Keratinocyte (primary cell): ENCODE results near the gene MGAT3. TPM values are rescaled to one million over a fixed set of nuclear protein-coding genes. Genes with fewer than 3 reads are reported as not detected.
A peak's percentile ranks its signal among the peaks of the same experiment; 100 is the strongest.

ENCODE experiments used
- DNase-seq: peaks from one replicate; pipeline ENCODE4 v3.0.0-alpha.2; 2011; ENCODE audit warnings: low read depth, missing footprints, low spot score
- FAIRE-seq: peaks from 2 replicates; lab custom pipeline; 2011; peaks lifted over from hg19 to GRCh38; lab: Jason Lieb, UNC
- H2AFZ ChIP-seq: 2 replicates; pipeline ENCODE4 v1.6.0; 2012; ENCODE audit warnings: low read length, control low read depth, inconsistent platforms; ENCODE audit not compliant: control insufficient read depth
- H3K27ac ChIP-seq: 2 replicates; pipeline ENCODE4 v1.5.1; 2011; ENCODE audit warnings: low read length; ENCODE audit not compliant: control insufficient read depth, insufficient read depth
- H3K27me3 ChIP-seq: 3 replicates; pipeline ENCODE4 v1.6.0; 2011; ENCODE audit warnings: low read length; ENCODE audit not compliant: control insufficient read depth, insufficient read depth; ENCODE audit errors: extremely low read depth
- H3K36me3 ChIP-seq, 2 experiments: 2 replicates in 1 of 2; 3 replicates in 1 of 2; pipeline ENCODE4 v1.5.1; 2011; ENCODE audit warnings: low read length in 2 of 2, mild to moderate bottlenecking in 1 of 2; ENCODE audit not compliant: control insufficient read depth in 2 of 2, insufficient read depth in 2 of 2; ENCODE audit errors: extremely low read depth in 1 of 2
- H3K4me1 ChIP-seq: 3 replicates; pipeline ENCODE4 v1.5.1; 2011; ENCODE audit warnings: low read length; ENCODE audit not compliant: control insufficient read depth, insufficient read depth; ENCODE audit errors: extremely low read depth
- H3K4me2 ChIP-seq: 3 replicates; pipeline ENCODE4 v1.6.0; 2011; ENCODE audit warnings: low read depth, low read length; ENCODE audit not compliant: control insufficient read depth, insufficient read depth; ENCODE audit errors: extremely low read depth
- H3K4me3 ChIP-seq, 3 experiments: fragments of 200-600 bp in 1 of 3; sonication (generic) in 1 of 3; 2 replicates in 2 of 3; 3 replicates in 1 of 3; pipeline ENCODE4 v1.5.1; 2011 to 2016; ENCODE audit warnings: low read length in 3 of 3, mild to moderate bottlenecking in 3 of 3, control low read depth in 2 of 3, inconsistent platforms in 1 of 3, low read depth in 1 of 3, mixed read lengths in 1 of 3, mixed run types in 1 of 3, moderate library complexity in 1 of 3; ENCODE audit not compliant: control insufficient read depth in 2 of 3, insufficient read depth in 2 of 3; ENCODE audit errors: extremely low read depth in 1 of 3
- H3K79me2 ChIP-seq: 2 replicates; pipeline ENCODE4 v1.6.0; 2012; ENCODE audit warnings: low read length; ENCODE audit not compliant: control insufficient read depth, insufficient read depth
- H3K9ac ChIP-seq: 3 replicates; pipeline ENCODE4 v1.6.0; 2011; ENCODE audit warnings: low read length; ENCODE audit not compliant: control insufficient read depth, insufficient read depth; ENCODE audit errors: extremely low read depth
- H3K9me1 ChIP-seq: 3 replicates; pipeline ENCODE4 v1.6.0; 2011; ENCODE audit warnings: low read length; ENCODE audit not compliant: control insufficient read depth, insufficient read depth; ENCODE audit errors: extremely low read depth
- H3K9me3 ChIP-seq: 2 replicates; pipeline ENCODE4 v1.5.1; 2012; ENCODE audit warnings: low read depth, low read length; ENCODE audit not compliant: control insufficient read depth
- H4K20me1 ChIP-seq: 3 replicates; pipeline ENCODE4 v1.6.0; 2011; ENCODE audit warnings: low read length; ENCODE audit not compliant: control insufficient read depth, insufficient read depth; ENCODE audit errors: extremely low read depth
- CTCF ChIP-seq, 3 experiments: IDR thresholded peaks in 1 of 3; conservative IDR thresholded peaks in 1 of 3; optimal IDR thresholded peaks in 1 of 3; 2 replicates in 2 of 3; 3 replicates in 1 of 3; pipeline versions ENCODE3 to v1.5.1; 2011; ENCODE audit warnings: low read length in 3 of 3, mild to moderate bottlenecking in 3 of 3, moderate library complexity in 2 of 3, control low read depth in 1 of 3, inconsistent platforms in 1 of 3; ENCODE audit not compliant: insufficient read depth in 2 of 3; ENCODE audit errors: extremely low read depth in 1 of 3
- EZH2 ChIP-seq: IDR thresholded peaks from one replicate; pipeline ENCODE4 v1.6.1; 2012; ENCODE audit warnings: inconsistent platforms, mild to moderate bottlenecking, low read length, moderate library complexity
- dilution Hi-C: fragments of 300-500 bp; cut with MboI; formaldehyde crosslinking; loops from one replicate; pipeline ENCODE4 v1.7.0; 2020; ENCODE audit warnings: low sequenced_read_pairs; ENCODE audit not compliant: extremely low pct_ligation_motif_present
- polyA plus RNA-seq, 5 experiments: library from polyadenylated mRNA; depleted of rRNA in 3 of 5; stranded (reverse) in 3 of 5; stranded (forward) in 1 of 5; unstranded in 1 of 5; fragments of >200 nt; gene quantifications; 1 replicate in 1 of 5; 2 replicates in 3 of 5; 3 replicates in 1 of 5; pipeline versions ENCODE4 v1.2.1 to v1.2.3, GENCODE V29; 2011 to 2012; ENCODE audit warnings: missing spikeins in 2 of 5, low read depth in 1 of 5, low replicate concordance in 1 of 5

Gene MGAT3
- polyA plus RNA-seq, 1 donor (not counting 4 experiments of a cell fraction or from before 2014, with no cell fraction given): not detected

GRCh38 chr22:39489094-39490068 lies 32.6 kb downstream of the MGAT3 start:
- H3K4me2 ChIP-seq: no peak overlapping the region
- dilution Hi-C loops: no loop called here
- FAIRE-seq: no peak

DNA sequence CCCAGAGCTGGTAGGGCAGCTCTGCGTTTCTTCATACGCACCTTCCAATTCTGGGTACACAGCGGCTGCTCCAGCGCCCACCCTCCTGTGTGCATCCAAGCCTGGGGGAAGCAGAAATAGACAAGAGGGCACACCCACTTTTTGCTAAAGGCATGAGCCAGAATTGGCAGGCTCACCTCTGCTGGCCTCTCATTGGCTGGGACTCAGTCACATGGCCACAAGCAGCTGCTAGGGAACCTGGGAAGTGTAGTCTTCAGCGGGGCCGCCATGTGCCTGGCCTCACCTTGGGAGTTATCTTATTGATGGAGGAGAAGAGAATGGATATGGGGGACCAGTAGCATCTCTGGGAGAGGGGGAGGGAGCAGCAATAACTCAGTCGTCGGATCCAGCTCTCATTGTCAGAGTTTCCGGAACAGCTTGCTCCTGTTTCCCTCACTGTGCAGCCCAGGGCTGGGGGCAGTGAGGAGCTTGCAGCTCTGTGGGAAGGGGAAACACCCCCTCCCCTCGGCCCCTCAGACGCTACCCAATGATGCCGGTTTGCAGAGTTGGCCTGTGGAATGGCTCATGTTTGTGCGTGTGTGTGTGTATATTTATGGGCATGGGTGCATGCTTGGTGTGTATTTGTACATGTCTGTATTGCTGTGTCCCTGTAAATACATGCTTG lies 33.5 kb downstream of the MGAT3 start:
- TF ChIP-seq CTCF (optimal IDR thresholded peaks at IDR 0.05 in 1 of 3, IDR thresholded peaks at IDR 0.05 in 1 of 3, conservative IDR thresholded peaks at IDR 0.05 in 1 of 3; ENCODE audit: extremely low read depth in 1 of 3, insufficient read depth in 2 of 3, low read length in 3 of 3): no peak
- TF ChIP-seq EZH2: no peak
- Histone ChIP-seq H4K20me1 (no peaks in the 10 kb centered on the region), H3K9ac (no peak overlapping the region), H3K4me3 (no peak overlapping the region), H2AFZ (no peak overlapping the region), H3K79me2 (no peaks in the 10 kb centered on the region), H3K4me2 (no peak overlapping the region), H3K36me3 (no peaks in the 10 kb centered on the region), H3K4me1 (no peaks in the 10 kb centered on the region), H3K27me3 (no peaks in the 10 kb centered on the region), H3K27ac (no peak overlapping the region), H3K9me3 (no peaks in the 10 kb centered on the region), H3K9me1 (no peaks in the 10 kb centered on the region)
- DNase-seq: no peak
- dilution Hi-C loops: no loop called here
- peak; percentile 84 for FAIRE-seq

More at GRCh38 chr22:39489094-39490068, 32.6 kb downstream of the MGAT3 start:
- no peaks in the 10 kb centered on the region for H3K79me2 ChIP-seq
- H3K27me3 ChIP-seq: no peaks in the 10 kb centered on the region
- no peaks in the 10 kb centered on the region for H3K4me1 ChIP-seq
- no peaks in the 10 kb centered on the region for H4K20me1 ChIP-seq
- H2AFZ ChIP-seq: no peak overlapping the region
- no peak overlapping the region for H3K9ac ChIP-seq
- no peaks in the 10 kb centered on the region for H3K9me1 ChIP-seq
- TF ChIP-seq CTCF (optimal IDR thresholded peaks at IDR 0.05 in 1 of 3, IDR thresholded peaks at IDR 0.05 in 1 of 3, conservative IDR thresholded peaks at IDR 0.05 in 1 of 3; ENCODE audit: extremely low read depth in 1 of 3, insufficient read depth in 2 of 3, low read length in 3 of 3) (no peak), EZH2 (no peak)
- H3K4me3 ChIP-seq: no peak overlapping the region
- H3K36me3 ChIP-seq: no peaks in the 10 kb centered on the region
- H3K9me3 ChIP-seq: no peaks in the 10 kb centered on the region
- no peak overlapping the region for H3K27ac ChIP-seq
- no peak for DNase-seq
